ENCODE measurements around the gene FAM131C. TPM values are rescaled to one million over a fixed set of nuclear protein-coding genes. Genes with fewer than 3 reads are reported as not detected.
"Not testable (repeated sequence)": the region's sequence is repeated elsewhere in the genome, so short reads cannot be mapped to it uniquely, and the experiment has no call there.

FAM131C gene
- total and polyA plus RNA-seq, 2 donors: 0.30 TPM; not detected in 1

DNA sequence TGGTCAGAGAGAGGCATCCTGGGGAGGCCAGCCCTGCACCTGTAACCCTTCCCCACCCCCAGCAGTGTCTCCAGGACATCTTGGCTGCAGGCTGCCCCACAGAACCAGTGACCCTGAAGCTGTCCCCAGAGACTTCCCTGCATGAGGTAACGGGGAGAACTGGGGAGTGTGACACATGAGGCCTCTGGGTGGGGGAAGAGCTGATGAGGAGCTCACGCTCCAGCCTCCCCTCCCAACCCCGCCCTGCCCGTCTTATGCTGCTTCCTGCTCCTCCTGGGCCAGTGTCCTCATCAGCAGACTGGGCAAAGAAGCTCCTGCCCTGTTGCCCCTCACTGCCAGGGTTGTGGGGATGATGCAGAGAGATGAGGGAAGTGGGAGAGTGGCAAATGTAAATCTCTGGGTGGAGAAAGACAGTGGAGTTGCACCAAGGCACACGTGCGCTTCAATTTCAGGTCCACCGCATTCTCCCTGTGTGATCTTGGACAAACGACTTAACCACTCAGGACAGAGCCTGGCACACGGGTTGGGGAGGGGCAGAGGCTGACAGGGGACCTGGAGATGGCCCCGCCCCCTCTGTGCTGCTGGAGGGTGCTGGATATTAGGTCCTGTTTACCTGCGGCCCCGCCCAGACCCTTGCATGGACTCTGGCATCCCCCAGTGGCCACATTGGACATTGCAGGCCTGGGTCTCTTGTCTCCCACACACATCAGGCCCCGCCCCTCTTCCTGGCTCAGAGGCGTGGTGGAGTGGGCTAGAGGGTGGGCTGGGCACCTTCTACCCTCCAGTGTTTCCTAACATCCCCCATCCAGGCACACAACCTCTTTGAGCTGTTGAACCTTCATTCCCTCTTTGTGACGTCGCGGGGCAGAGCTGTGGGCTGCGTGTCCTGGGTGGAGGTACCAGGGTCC lies 17.6 kb downstream of the FAM131C start:
- no peaks in the 10 kb centered on the region for H3K36me3 ChIP-seq (ENCODE audit: insufficient read depth)
- H3K27ac ChIP-seq (ENCODE audit: low read depth): no peak overlapping the region
- H3K4me3 ChIP-seq (ENCODE audit: low read depth, low read length): no peak overlapping the region
- DNase-seq (ENCODE audit: extremely low spot score): peak; percentile 47
- H3K4me1 ChIP-seq (ENCODE audit: insufficient read depth): no peaks in the 10 kb centered on the region
- WGBS: 40% methylated on average over 18 of the region's 18 CpGs

DNA sequence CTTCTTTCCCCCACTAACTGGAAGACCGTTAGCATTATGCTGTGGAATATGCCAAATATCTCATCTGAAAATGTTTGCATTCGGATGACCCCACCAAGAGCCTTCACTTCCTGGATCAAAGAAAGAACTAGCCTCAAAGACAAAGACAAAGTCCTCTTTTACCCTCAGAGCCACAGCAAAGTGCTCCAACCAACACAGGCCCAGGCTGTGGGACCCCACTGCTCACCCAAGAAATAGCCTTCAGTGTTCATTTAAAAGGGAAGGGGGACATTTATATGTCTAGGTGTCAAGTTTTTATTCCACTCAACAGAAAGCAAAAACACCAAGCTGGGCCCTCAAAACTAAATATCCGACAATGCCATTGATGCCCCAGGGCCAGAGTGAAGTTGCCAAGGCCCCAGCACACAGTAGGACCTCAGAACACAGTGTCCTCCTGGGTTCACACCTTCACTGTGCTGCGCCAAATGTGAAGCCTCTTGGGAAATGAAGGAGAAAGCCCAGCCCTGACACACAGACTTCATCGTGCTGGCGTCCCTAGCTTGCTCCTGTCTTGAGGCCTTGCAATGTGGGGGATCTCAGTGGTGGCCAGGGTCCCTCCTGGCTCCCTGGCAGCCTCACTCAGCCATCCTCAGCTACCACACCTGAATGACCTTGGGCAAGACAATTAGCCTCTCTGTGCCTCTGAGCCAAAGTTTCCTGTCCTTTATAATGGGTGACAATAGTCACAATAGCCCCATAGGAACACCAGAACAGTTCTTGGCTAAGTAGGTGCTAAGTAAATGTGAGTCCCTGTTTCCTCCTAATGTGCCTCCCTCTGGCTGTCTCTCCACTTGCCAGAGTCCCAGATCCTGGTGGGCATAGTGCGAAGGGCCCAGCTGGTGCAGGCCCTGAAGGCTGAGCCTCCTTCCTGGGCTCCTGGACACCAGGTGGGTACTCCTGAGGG lies 18.6 kb downstream of the FAM131C start:
- Histone ChIP-seq H3K4me3 (ENCODE audit: low read depth, low read length) (no peak overlapping the region), H3K27ac (ENCODE audit: low read depth) (no peak overlapping the region), H3K4me1 (ENCODE audit: insufficient read depth) (no peaks in the 10 kb centered on the region), H3K36me3 (ENCODE audit: insufficient read depth) (no peaks in the 10 kb centered on the region)
- no peak for DNase-seq (ENCODE audit: extremely low spot score)
- 77% methylated on average over 7 of the region's 7 CpGs for WGBS

DNA sequence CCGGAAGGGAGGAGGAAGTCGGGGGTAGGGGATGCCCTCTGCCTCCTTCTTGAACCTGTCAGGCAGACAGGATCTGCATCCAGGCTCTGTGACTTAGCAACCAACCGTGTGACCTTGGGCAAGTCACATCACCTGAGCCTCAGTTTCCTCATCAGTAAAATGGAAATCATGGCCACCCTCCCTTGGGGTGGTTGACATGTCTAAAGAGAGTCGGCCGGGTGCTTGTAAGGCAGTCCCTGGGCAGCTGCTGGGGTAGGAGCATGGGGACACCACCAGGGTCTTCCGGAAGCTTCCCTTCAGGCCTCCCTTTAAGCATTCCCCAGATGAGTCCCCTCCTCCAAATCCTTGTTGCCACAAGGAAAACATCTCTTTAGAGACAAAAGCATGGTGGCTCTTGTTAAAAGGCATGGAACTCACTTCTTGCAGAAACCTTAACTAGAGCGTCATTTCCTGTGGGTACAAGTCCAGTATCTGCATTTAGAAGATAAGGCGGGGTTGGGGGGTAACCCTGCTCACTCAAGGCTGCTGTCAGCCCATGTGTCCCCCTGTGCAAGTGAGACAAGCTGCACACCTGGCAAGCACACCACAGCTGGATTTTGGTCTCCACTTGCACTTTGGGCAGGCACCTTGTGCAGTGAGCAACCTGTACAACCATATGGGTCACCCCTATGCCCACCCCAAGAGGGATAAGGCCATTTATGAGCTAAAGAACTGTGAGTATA lies 19.5 kb downstream of the FAM131C start:
- H3K27ac ChIP-seq (ENCODE audit: low read depth): no peak overlapping the region
- WGBS: 70% methylated on average over 8 of the region's 8 CpGs
- no peaks in the 10 kb centered on the region for H3K36me3 ChIP-seq (ENCODE audit: insufficient read depth)
- H3K4me3 ChIP-seq (ENCODE audit: low read depth, low read length): no peak overlapping the region
- DNase-seq (ENCODE audit: extremely low spot score): no peak
- H3K4me1 ChIP-seq (ENCODE audit: insufficient read depth): no peaks in the 10 kb centered on the region

DNA sequence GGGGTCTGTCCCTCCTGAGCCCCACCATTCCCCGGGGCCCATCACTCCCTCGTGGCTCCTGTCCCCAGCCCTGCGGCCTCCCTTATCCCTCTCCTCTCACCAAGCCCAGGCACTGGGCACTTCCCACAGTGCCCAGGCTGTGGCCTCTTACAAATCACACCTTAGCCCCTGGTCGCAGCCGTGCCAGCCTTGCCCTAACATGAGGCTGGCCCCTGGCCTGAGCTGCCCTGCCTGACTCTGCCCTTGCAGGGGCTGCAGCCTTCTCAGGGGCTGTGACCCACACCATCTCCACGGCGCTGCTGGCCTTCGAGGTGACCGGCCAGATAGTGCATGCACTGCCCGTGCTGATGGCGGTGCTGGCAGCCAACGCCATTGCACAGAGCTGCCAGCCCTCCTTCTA lies 21.5 kb downstream of the FAM131C start:
- not testable (repeated sequence) for H3K4me3 ChIP-seq (ENCODE audit: low read depth, low read length); H3K27ac ChIP-seq (ENCODE audit: low read depth); DNase-seq (ENCODE audit: extremely low spot score); H3K36me3 ChIP-seq (ENCODE audit: insufficient read depth); H3K4me1 ChIP-seq (ENCODE audit: insufficient read depth)
- WGBS: 89% methylated on average over 12 of the region's 12 CpGs

DNA sequence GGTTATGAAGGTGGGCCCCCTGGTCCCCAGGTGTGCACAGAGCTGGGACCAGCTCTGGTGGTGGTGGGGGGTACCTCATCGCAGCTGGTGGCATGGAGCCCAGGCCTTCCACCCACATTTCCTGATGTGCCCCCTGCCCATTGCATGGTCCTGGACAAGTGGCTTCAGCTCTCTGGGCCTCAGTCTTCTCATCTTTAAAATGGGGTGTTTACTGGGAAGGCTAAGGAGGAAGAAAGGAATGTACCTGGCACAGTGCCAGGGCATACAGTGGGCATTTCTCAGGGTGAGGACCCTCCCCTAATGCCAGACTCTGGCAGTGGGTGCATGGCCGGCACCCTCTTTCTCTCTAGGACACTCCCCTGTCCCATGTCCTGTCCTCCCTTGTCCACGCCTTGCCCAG lies 22.4 kb downstream of the FAM131C start:
- WGBS: 96% methylated on average over 3 of the region's 3 CpGs
- H3K4me3 ChIP-seq (ENCODE audit: low read depth, low read length): no peak overlapping the region
- no peaks in the 10 kb centered on the region for H3K36me3 ChIP-seq (ENCODE audit: insufficient read depth)
- no peak overlapping the region for H3K27ac ChIP-seq (ENCODE audit: low read depth)
- H3K4me1 ChIP-seq (ENCODE audit: insufficient read depth): no peaks in the 10 kb centered on the region
- no peak for DNase-seq (ENCODE audit: extremely low spot score)

DNA sequence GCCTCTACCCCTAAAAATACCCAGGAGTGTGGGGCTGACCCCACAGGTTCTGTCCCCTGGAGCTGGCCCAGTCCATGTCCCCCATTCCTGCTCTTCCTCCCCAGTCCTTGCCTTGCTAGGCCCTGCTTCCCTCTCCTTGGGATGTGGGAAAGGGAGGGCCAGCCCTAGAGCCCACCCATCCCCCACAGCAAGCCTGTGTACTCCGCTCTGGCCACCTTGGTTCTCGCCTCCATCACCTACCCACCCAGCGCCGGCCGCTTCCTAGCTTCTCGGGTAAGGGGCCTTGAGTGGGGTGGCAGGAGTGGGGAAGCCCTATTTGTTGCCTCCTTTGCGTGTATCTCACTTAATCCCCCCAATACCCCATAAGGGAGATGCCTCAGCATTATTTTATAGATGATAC lies 23.1 kb downstream of the FAM131C start:
- 79% methylated on average over 7 of the region's 7 CpGs for WGBS
- DNase-seq (ENCODE audit: extremely low spot score): no peak
- Histone ChIP-seq H3K27ac (ENCODE audit: low read depth) (no peak overlapping the region), H3K36me3 (ENCODE audit: insufficient read depth) (no peaks in the 10 kb centered on the region), H3K4me1 (ENCODE audit: insufficient read depth) (no peaks in the 10 kb centered on the region), H3K4me3 (ENCODE audit: low read depth, low read length) (no peak overlapping the region)

DNA sequence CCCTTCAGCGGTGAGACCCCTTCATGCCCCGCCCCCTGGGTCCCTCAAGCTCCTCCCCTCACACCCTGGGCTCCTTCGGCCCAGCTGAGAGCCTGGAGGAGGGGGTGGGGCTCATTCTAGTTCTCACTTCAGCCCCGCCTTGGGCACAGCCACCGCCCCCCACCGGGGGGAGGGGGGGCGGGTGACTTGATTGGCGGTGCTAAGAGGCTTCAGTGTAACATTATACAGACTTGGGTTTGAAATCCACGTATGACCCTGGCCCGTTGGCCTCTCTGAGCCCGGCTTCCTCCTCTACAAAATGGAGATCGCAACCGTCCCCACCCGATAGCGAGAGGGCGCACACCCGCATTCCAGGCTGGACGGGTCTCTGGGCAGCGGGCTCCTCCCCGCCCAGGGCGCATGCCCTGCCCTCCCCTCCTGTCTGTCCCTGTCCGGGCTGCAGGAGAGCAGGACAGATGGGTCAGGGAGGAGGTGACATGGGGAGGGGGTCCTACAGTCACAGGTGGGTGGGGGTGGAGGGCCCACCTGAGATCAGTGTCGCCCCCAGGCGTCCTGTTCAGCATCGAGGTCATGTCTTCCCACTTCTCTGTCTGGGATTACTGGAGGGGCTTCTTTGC lies 24.8 kb downstream of the FAM131C start:
- Histone ChIP-seq H3K27ac (ENCODE audit: low read depth) (no peak overlapping the region), H3K4me3 (ENCODE audit: low read depth, low read length) (peak overlapping the region; percentile 17), H3K36me3 (ENCODE audit: insufficient read depth) (no peaks in the 10 kb centered on the region), H3K4me1 (ENCODE audit: insufficient read depth) (no peaks in the 10 kb centered on the region)
- 5% methylated on average over 25 of the region's 25 CpGs for WGBS
- peak; percentile 41 for DNase-seq (ENCODE audit: extremely low spot score)

DNA sequence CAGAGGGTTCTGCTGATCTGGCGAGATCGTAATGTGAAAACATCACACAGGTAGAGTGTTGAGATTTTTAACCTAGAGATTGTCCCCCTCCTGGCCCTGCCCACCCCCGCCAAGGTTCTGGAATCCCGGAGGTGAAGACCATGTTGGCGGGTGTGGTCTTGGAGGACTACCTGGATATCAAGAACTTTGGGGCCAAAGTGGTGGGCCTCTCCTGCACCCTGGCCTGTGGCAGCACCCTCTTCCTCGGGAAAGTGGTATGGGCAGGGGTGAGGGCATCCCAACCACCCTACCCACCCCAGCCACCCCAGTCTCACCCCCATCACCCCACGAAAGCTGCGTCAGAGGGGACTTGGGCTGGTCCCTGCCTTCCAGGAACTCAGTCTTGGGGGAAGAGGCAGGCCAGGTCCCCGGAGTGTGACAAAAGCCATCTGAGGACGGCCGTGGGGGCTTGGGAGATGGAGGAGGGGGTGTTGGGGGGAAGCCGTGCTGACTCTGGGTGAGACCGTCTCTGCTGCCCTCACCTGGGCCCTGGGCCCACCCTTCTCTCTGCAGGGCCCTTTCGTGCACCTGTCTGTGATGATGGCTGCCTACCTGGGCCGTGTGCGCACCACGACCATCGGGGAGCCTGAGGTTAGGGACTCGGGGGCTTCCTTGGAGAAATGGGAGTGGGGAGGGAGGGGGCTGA lies 25.5 kb downstream of the FAM131C start:
- no peak overlapping the region for H3K4me3 ChIP-seq (ENCODE audit: low read depth, low read length)
- 72% methylated on average over 19 of the region's 19 CpGs for WGBS

DNA sequence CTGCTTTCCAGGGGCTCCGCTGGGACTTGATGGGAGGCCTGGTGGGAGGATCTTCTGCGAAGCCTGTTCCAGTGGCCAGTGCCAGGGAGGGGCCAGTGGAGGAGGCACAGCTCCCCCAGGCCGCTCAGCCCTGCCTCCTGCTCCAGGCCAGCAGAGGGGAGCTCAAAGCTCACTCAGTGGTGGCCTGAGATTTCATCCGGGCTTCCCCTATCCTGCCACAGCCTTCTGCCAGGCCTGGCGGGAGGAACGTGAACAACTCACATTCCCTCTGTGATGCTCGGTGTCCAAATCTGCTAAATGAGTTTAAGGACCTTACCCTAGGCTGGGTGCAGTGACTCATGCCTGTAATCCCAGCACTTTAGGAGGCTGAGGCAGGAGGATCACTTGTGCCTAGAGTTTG lies 26.6 kb downstream of the FAM131C start:
- Histone ChIP-seq H3K36me3 (ENCODE audit: insufficient read depth) (no peaks in the 10 kb centered on the region), H3K27ac (ENCODE audit: low read depth) (no peak overlapping the region), H3K4me3 (ENCODE audit: low read depth, low read length) (no peak overlapping the region), H3K4me1 (ENCODE audit: insufficient read depth) (no peaks in the 10 kb centered on the region)
- DNase-seq (ENCODE audit: extremely low spot score): no peak
- 68% methylated on average over 7 of the region's 7 CpGs for WGBS

More for the DNA sequence above, 25.5 kb downstream of the FAM131C start:
- Histone ChIP-seq H3K4me1 (ENCODE audit: insufficient read depth) (no peaks in the 10 kb centered on the region), H3K27ac (ENCODE audit: low read depth) (no peak overlapping the region), H3K36me3 (ENCODE audit: insufficient read depth) (no peaks in the 10 kb centered on the region)
- no peak for DNase-seq (ENCODE audit: extremely low spot score)

DNA sequence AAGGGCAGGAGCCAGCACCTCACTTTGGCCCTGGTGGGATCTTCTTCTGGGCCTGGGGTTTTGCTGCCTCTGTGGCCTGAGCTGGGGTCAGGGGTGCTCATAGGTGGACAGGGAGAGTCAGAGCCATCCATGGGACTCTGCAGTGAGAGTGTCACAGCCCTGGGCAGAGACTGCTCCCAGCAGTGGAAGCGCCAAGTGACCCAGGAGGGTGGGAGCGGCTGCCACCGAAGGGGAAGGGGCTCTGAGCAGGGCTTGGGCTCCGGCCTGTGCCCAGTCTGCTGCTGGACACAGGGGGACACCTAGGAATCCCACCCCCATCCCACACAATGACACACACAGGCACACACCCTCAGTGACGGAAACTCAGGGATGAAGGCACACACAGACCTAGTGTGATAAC lies 29.5 kb downstream of the FAM131C start:
- 94% methylated on average over 5 of the region's 5 CpGs for WGBS
- no peak for DNase-seq (ENCODE audit: extremely low spot score)
- Histone ChIP-seq H3K27ac (ENCODE audit: low read depth) (no peak overlapping the region), H3K36me3 (ENCODE audit: insufficient read depth) (no peaks in the 10 kb centered on the region), H3K4me1 (ENCODE audit: insufficient read depth) (no peaks in the 10 kb centered on the region), H3K4me3 (ENCODE audit: low read depth, low read length) (no peak overlapping the region)

DNA sequence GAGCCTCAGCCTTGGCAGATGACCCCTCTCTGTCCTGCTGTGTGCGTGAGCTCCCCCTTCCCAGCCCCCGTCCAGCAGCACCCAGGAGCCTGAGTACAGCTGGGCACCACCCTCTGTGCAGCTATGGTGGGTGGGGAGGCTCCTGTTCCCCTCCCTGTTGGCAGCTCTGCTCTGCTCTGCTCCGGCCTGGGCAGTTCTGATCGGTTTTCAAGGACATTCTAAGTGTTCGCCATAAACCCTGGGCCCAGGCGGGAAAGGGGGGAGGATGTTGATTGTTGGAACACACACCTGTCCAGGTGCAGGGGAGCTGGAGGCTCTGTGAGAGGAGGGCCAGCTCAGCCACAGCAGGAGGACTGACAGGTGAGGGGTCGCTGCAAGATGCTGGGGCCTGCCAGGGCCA lies 29.9 kb downstream of the FAM131C start, which contains the start of gene CLCNKB:
Gene CLCNKB (plus strand): TSS at position 262 of the 400 bp plus-strand sequence. CDS start 711 bp downstream, outside the sequence.
- no peak within 1 kb of the TSS for H3K27ac ChIP-seq (ENCODE audit: low read depth)
- H3K4me3 ChIP-seq (ENCODE audit: low read depth, low read length): no peak within 1 kb of the TSS
- 85% methylated on average over 7 of the region's 7 CpGs for WGBS
- no peak for DNase-seq (ENCODE audit: extremely low spot score)
- no peaks in the 10 kb centered on the region for H3K36me3 ChIP-seq (ENCODE audit: insufficient read depth)
- H3K4me1 ChIP-seq (ENCODE audit: insufficient read depth): no peaks in the 10 kb centered on the region

DNA sequence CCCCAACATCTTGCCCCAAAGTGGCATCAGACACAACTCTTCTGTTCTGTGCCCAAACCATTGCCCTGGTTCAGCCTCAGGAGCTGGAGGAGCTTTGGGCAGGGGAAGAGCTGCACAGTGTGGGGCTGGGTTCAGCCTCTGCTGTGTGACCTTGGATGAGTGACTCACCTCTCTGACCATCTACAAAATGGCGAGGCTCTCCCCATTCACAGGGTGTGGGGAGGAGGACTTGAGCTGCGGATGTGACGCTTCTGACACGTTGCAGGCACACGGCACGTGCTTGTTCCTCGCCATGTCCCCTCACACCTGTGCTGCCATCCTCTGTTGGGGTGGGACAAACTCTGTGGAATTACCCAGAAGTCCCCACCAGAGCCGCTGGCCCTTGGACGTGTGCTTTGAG lies 30.8 kb downstream of the FAM131C start:
- H3K36me3 ChIP-seq (ENCODE audit: insufficient read depth); H3K4me1 ChIP-seq (ENCODE audit: insufficient read depth); H3K4me3 ChIP-seq (ENCODE audit: low read depth, low read length); H3K27ac ChIP-seq (ENCODE audit: low read depth); DNase-seq (ENCODE audit: extremely low spot score): not testable (repeated sequence)
- 83% methylated on average over 9 of the region's 9 CpGs for WGBS

Measured in urinary bladder (tissue), 4 donors.